NT2/D1 (cell line): ENCODE results near the gene LTBP1.

Source experiments
- SUZ12 ChIP-seq: IDR thresholded peaks from 2 replicates; pipeline ENCODE4 v1.6.1; 2011; ENCODE audit not compliant: insufficient read length, insufficient read depth; ENCODE audit errors: extremely low read depth
- YY1 ChIP-seq: IDR thresholded peaks from 2 replicates; pipeline ENCODE4 v1.6.1; 2011; ENCODE audit not compliant: insufficient read length, insufficient read depth
- ZNF274 ChIP-seq: IDR thresholded peaks from 2 replicates; pipeline ENCODE4 v1.6.1; 2011; ENCODE audit warnings: mild to moderate bottlenecking, low read depth, low read length

DNA sequence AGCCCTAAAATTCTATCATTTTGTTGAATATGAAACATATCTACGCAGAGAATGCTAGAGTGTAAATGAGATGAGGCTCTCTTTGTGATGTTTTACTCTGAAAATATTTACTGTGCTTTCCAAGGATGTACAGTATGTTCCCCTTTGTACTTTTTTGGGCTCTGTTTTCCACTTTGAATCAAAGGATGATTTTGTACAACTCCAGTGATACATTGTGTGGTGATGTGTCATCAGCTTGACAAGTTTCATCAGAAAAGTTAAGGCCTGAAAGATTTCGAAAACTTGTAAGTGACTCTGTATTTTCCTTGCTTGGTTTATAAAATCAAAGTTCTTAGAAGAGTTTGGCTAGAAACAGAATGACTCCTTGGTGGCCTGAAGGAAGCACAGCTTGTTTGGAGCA lies 206.3 kb downstream of the LTBP1 start:
- no peak for TF ChIP-seq ZNF274
- TF ChIP-seq YY1, result no peak
- TF ChIP-seq SUZ12, result no peak
